Loucy (cell line): ENCODE measurements around the gene PDE4D.

Experiments
- H2AFZ ChIP-seq: fragments of 200-600 bp; sonication (generic); 2 replicates; pipeline ENCODE4 v1.6.0; 2016; ENCODE audit warnings: antibody characterized with exemption, mild to moderate bottlenecking, low read length, moderate library complexity
- H3F3A ChIP-seq: fragments of 200-600 bp; 2 replicates; pipeline ENCODE4 v1.6.0; 2016; ENCODE audit warnings: antibody characterized with exemption, low read depth, mild to moderate bottlenecking
- H3K27me3 ChIP-seq: fragments of 200-600 bp; sonication (generic); 2 replicates; pipeline ENCODE4 v1.6.1; 2014; ENCODE audit warnings: low read length, mild to moderate bottlenecking; ENCODE audit not compliant: insufficient read depth, poor library complexity, severe bottlenecking
- H3K36me3 ChIP-seq: fragments of 200-600 bp; sonication (generic); 2 replicates; pipeline ENCODE4 v1.6.1; 2016; ENCODE audit warnings: low read length; ENCODE audit not compliant: insufficient read depth
- H3K4me1 ChIP-seq: fragments of 200-600 bp; sonication (generic); 2 replicates; pipeline ENCODE4 v1.5.1; 2014; ENCODE audit warnings: low read length, mild to moderate bottlenecking; ENCODE audit not compliant: insufficient read depth, poor library complexity, severe bottlenecking
- H3K4me2 ChIP-seq: fragments of 200-600 bp; sonication (generic); 2 replicates; pipeline ENCODE4 v1.6.0; 2014; ENCODE audit warnings: antibody characterized with exemption, low read length, low read depth, mild to moderate bottlenecking; ENCODE audit not compliant: poor library complexity, severe bottlenecking
- H3K4me3 ChIP-seq: fragments of 200-600 bp; sonication (generic); 2 replicates; pipeline ENCODE4 v1.5.1; 2014; ENCODE audit warnings: low read length, mild to moderate bottlenecking, mixed read lengths; ENCODE audit not compliant: poor library complexity, severe bottlenecking
- H3K79me2 ChIP-seq: fragments of 200-600 bp; sonication (generic); 2 replicates; pipeline ENCODE4 v1.6.1; 2014; ENCODE audit warnings: low read length; ENCODE audit not compliant: insufficient read depth
- H3K9ac ChIP-seq: fragments of 200-600 bp; sonication (generic); 2 replicates; pipeline ENCODE4 v1.6.0; 2014; ENCODE audit warnings: mild to moderate bottlenecking, low read depth, low read length, moderate library complexity; ENCODE audit not compliant: poor library complexity, severe bottlenecking
- H3K9me2 ChIP-seq: fragments of 200-600 bp; sonication (generic); replicated peaks from 2 replicates; pipeline ENCODE4 v1.6.1; 2016; ENCODE audit warnings: low read depth, low read length, mixed read lengths
- H3K9me3 ChIP-seq: fragments of 200-600 bp; sonication (generic); 2 replicates; pipeline ENCODE4 v1.6.1; 2014; ENCODE audit warnings: mild to moderate bottlenecking, antibody characterized with exemption, low read length, low read depth; ENCODE audit not compliant: insufficient read depth
- H4K20me1 ChIP-seq: fragments of 200-600 bp; sonication (generic); 2 replicates; pipeline ENCODE4 v1.6.0; 2014; ENCODE audit warnings: antibody characterized with exemption, low read length, mild to moderate bottlenecking; ENCODE audit not compliant: insufficient read depth, poor library complexity, severe bottlenecking
- EZH2phosphoT487 ChIP-seq: fragments of 200-600 bp; IDR thresholded peaks from 2 replicates; pipeline ENCODE4 v1.6.1; 2018; ENCODE audit warnings: antibody characterized with exemption, mild to moderate bottlenecking, moderate library complexity, borderline replicate concordance
- TF ChIP-seq, protein P1 (sequence below): fragments of 200-600 bp; sonication (generic); conservative IDR thresholded peaks from 2 replicates; pipeline ENCODE4 v1.5.1; 2014; ENCODE audit warnings: mild to moderate bottlenecking, antibody characterized with exemption, low read length

The PDE4D gene

GRCh38 chr5:59542851-59543820 lies 350.4 kb downstream of the PDE4D start:
- Histone ChIP-seq H3K9me3 (no peaks in the 10 kb centered on the region), H2AFZ (0 out of 2 replicates have a peak overlapping the region, but pooled peaks have one; percentile 19), H3K27me3 (no peaks in the 10 kb centered on the region), H3K79me2 (no peaks in the 10 kb centered on the region), H3K36me3 (no peaks in the 10 kb centered on the region), H3K4me1 (no peaks in the 10 kb centered on the region), H3K4me2 (no peak overlapping the region), H3K9ac (no peak overlapping the region), H4K20me1 (no peaks in the 10 kb centered on the region), H3K4me3 (no peak overlapping the region), H3K9me2 (no peaks in the 10 kb centered on the region), H3F3A (no peaks in the 10 kb centered on the region)
- no peak for TF ChIP-seq EZH2phosphoT487

GRCh38 chr5:59542306-59542705 lies 351.2 kb downstream of the PDE4D start:
- H3K4me2 ChIP-seq: no peak overlapping the region
- H3K4me3 ChIP-seq: no peak overlapping the region
- no peaks in the 10 kb centered on the region for H3K4me1 ChIP-seq

GRCh38 chr5:59540366-59540765 lies 353.2 kb downstream of the PDE4D start:
- TF ChIP-seq, protein P1, sequence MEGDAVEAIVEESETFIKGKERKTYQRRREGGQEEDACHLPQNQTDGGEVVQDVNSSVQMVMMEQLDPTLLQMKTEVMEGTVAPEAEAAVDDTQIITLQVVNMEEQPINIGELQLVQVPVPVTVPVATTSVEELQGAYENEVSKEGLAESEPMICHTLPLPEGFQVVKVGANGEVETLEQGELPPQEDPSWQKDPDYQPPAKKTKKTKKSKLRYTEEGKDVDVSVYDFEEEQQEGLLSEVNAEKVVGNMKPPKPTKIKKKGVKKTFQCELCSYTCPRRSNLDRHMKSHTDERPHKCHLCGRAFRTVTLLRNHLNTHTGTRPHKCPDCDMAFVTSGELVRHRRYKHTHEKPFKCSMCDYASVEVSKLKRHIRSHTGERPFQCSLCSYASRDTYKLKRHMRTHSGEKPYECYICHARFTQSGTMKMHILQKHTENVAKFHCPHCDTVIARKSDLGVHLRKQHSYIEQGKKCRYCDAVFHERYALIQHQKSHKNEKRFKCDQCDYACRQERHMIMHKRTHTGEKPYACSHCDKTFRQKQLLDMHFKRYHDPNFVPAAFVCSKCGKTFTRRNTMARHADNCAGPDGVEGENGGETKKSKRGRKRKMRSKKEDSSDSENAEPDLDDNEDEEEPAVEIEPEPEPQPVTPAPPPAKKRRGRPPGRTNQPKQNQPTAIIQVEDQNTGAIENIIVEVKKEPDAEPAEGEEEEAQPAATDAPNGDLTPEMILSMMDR: no peak
- no peak for TF ChIP-seq EZH2phosphoT487
- Histone ChIP-seq H3K4me3 (no peak overlapping the region), H3K9me2 (no peaks in the 10 kb centered on the region), H3K79me2 (no peaks in the 10 kb centered on the region), H3K27me3 (no peaks in the 10 kb centered on the region), H3F3A (no peaks in the 10 kb centered on the region), H3K9me3 (no peaks in the 10 kb centered on the region), H3K36me3 (no peaks in the 10 kb centered on the region), H3K4me1 (no peaks in the 10 kb centered on the region), H4K20me1 (no peaks in the 10 kb centered on the region), H3K9ac (no peak overlapping the region), H2AFZ (no peak overlapping the region), H3K4me2 (no peak overlapping the region)

More at GRCh38 chr5:59542306-59542705, 351.2 kb downstream of the PDE4D start:
- Histone ChIP-seq H3K9me2 (no peaks in the 10 kb centered on the region), H3F3A (no peaks in the 10 kb centered on the region), H3K9ac (no peak overlapping the region), H3K79me2 (no peaks in the 10 kb centered on the region), H3K9me3 (no peaks in the 10 kb centered on the region), H3K27me3 (no peaks in the 10 kb centered on the region), H3K36me3 (no peaks in the 10 kb centered on the region), H2AFZ (no peak overlapping the region), H4K20me1 (no peaks in the 10 kb centered on the region)
- TF ChIP-seq EZH2phosphoT487: no peak
- TF ChIP-seq, protein P1: no peak
